SK-N-SH (cell line): ENCODE measurements around the gene NOTCH2NLA.
"Not testable (repeated sequence)": the region's sequence is repeated elsewhere in the genome, so short reads cannot be mapped to it uniquely, and the experiment has no call there.

Experiments
- CTCF ChIP-seq: fragments of 200-600 bp; sonication (generic); IDR thresholded peaks from 2 replicates; pipeline ENCODE4 v1.6.1; 2017; ENCODE audit warnings: antibody characterized with exemption, mild to moderate bottlenecking, moderate library complexity
- GABPA ChIP-seq: IDR thresholded peaks from 2 replicates; pipeline ENCODE4 v1.4.0; 2012; ENCODE audit warnings: low read depth, mild to moderate bottlenecking
- POLR2AphosphoS5 ChIP-seq: IDR thresholded peaks from 2 replicates; pipeline ENCODE4 v1.6.1; 2012; ENCODE audit warnings: low read depth, low read length
- RAD21 ChIP-seq: IDR thresholded peaks from 2 replicates; pipeline ENCODE4 v1.6.1; 2012; ENCODE audit warnings: mild to moderate bottlenecking, low read length
- YY1 ChIP-seq: IDR thresholded peaks from 2 replicates; pipeline ENCODE4 v1.4.0; 2012; ENCODE audit warnings: low read depth, mild to moderate bottlenecking

- TF ChIP-seq RAD21, GABPA, CTCF, YY1, POLR2AphosphoS5: not testable (repeated sequence)
Measured at GRCh38 chr1:146236026-146236601, 7.3 kb upstream of the NOTCH2NLA start.
